Measurements from ENCODE around the gene TLE5.

GRCh38 chr19:3047496-3048189, 14.7 kb downstream of the TLE5 start:
- TF ChIP-seq CTCF (IDR thresholded peaks at IDR 0.05): no peak
- TF ChIP-seq EP300 (IDR thresholded peaks at IDR 0.05): no peak
- peak in 1 of 2 donors; percentile 22 for TF ChIP-seq POLR2A (IDR thresholded peaks at IDR 0.05)

Data from sigmoid colon (tissue), 4 donors.